GM12872 (cell line): Measurements from ENCODE around the gene FARS2.

Experiments
- CTCF ChIP-seq: IDR thresholded peaks from 3 replicates; pipeline ENCODE4 v1.5.1; 2011; ENCODE audit warnings: low read depth, mild to moderate bottlenecking, low read length, moderate library complexity; ENCODE audit not compliant: insufficient read depth

Gene FARS2

GRCh38 chr6:5250451-5250850, 10.9 kb upstream of the FARS2 start:
- TF ChIP-seq CTCF: no peak

- no peak for TF ChIP-seq CTCF
Observed at GRCh38 chr6:5250911-5251310, 10.4 kb upstream of the FARS2 start.

- TF ChIP-seq CTCF: no peak
Observed at GRCh38 chr6:5256952-5257351, 4.4 kb upstream of the FARS2 start.

GRCh38 chr6:5257400-5257799, 3.9 kb upstream of the FARS2 start:
- TF ChIP-seq CTCF: no peak

- TF ChIP-seq CTCF: no peak
Observed at GRCh38 chr6:5259428-5259827, 1.9 kb upstream of the FARS2 start.

- TF ChIP-seq CTCF: no peak
Observed at GRCh38 chr6:5260111-5260620, 1.1 kb upstream of the FARS2 start.

- TF ChIP-seq CTCF: no peak
Observed at GRCh38 chr6:5261545-5262109, 314 bp downstream of the FARS2 start.
